ENCODE measurements around the gene BATF.

Gene BATF

DNA sequence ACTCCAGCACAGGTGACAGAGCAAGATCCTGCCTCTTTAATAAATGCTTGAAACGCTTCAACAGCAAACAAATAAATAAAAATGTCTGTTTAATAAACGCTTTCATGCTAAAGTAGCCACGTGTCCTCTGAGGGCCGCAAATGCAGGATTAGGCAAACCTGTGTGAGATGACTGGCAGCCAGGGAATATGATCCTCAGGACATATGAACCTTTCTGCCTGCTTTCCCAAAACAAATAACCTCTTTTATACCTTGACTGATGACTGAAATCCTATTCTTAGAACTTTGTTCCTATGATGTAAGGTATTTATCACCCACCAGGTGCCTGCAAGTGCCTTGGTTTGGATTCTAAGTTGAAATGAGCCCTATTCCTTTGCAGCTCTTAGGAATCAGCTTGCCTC lies 41.7 kb downstream of the BATF start:
- no peak for DNase-seq

DNA sequence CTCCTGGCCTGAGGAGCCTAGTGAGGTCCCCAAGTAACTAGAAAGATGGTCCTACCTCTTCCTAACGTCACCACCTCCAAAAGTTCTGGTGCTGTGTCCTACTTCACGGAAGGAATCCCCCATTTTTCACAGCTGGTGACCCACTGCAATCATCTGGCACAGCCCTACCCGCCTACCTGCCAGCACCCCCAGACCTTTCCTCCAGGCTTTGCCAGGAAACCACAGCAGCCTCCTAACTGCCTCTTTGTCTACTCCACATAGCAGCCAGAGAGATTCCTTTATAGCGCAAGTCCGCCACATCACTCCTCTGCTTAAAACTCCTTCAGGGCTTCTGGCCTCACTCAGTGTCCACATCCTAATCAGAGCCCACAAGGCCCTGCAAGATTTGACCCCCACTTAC lies 42.8 kb downstream of the BATF start:
- DNase-seq = no peak

DNA sequence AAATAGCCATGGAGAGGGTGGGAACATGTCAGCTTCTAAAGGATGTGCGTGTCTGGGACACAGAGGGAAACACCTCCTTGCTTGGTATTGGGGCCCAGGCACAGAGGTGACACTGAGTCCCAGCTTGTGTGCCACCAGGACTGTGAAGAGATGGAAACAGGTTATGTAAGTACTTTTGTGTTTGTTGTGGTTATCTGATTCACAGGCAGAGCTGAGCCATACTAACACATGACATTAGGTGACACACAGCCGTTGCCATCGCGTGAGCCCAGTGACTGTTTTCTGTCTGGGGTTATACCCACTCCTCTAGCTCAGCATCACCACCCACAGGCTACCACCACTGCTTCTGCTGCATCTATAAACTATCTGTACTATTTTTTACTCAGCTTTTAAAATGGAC lies 44.1 kb downstream of the BATF start:
- DNase-seq = no peak

DNA sequence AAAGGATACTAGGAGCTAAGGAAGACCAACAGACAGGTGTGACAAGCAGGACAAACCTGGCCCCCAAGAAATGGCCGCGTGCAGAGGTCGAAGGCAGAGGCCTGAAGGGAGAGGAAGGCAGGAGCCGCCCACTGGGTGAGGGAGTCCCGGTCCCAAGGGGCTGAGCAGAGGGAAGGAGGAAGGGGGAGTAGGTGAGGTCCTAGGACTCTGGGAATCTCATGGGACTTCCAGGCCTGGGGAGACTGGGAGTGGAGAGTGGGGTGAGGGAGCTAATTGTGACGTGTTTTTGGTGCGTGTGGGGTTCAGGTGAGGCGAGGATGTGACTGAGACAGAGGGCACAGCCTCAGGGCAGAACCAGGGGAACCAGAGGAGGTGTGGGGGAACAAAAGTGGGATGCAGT lies 44.5 kb downstream of the BATF start:
- no peak for DNase-seq

DNA sequence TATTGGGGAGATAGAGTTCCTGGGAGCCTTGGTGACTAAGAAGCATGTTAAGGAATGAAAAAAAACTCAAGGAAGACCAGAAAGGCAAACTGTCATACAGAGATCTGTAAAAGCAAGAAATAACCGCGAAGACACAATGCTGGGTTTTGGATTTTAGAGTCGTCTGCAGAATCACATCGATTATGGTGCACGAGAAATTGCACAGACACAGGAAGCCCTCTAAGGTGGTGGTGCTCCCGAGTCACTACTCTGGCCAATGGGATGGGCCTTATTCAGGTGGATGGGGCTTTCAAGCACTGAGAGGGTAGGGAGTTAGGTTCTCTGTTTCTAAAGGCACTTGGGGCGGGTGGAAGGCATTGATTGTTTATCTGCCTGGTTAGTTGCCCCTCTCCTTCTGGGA lies 45.9 kb downstream of the BATF start:
- DNase-seq = no peak

DNA sequence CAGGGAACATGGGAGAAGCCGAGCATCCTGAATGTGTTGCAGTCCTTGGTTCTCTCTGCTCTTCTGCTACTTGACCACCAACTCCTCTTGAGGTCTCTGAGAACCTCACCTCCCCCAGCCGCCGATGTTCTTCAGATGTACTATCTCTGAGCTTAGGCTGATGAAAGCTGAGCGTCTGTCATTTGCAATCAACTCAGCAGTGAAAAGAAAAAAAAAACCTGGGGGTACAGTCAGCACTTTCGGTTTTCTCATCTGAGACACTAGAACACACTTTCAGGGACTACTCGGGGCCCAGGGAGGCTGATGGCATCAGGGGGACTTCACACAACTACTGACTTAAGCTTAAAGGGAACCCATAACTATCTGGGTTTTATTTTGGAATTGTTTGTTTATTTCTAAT lies 46.5 kb downstream of the BATF start:
- DNase-seq = no peak

DNA sequence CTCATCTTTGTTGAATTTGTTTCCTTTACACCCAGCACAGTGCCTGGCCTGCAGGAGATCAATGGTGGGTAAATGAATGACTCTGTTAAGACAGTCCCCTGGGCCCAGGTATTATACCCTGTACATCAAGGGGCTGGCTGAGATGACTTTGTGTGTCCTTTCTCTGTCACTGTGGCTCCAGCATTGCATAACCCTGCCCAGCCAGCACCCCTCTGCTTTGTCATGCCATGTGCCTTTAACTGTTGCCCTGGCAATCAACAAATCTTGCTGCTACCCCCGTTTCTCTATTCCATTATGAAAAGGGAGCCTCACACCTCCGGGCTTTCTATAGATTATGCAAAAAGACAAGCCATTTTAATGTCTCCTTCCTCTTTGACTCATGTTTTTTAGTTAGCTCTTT lies 48.5 kb downstream of the BATF start:
- DNase-seq = no peak

DNA sequence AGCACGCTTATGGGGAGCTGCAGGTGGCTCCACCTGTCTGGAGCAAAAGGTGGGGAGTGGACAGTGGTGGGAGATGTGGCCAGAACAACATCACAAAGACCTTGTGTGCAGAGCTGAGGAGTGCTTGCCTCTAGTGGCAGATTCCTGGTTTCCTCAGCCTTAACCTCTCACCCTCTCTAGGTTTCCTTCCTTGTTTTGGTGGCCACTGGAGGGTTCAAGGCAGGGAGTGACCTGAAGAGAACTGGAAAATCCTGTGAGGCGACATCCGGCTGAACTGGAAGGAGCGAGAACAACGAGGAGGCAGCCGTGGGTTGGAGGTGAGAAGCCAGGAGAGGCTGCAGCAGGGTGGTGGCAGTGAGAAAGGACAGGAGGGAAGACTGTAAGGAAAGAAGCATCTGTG lies 49.8 kb downstream of the BATF start:
- no peak for DNase-seq

DNA sequence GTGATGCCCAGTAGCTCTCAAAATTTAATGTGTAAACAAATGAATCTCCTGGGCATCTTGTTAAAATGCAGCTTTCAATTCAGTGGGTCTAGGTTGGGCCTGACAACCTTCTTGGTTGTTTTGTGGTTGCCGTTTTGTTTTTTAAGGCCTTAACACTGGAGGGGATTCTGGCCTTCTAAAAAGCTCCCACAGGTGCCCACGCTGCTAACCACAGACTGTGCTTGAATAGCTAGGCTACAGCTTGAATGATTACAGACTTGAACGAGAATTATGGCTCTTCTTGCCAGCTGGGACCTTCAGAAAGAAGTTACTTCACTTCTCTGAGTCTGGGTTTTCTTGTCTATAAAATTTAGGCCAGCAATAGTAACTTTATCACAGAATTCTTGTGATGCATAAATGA lies 54.8 kb downstream of the BATF start:
- DNase-seq = no peak

DNA sequence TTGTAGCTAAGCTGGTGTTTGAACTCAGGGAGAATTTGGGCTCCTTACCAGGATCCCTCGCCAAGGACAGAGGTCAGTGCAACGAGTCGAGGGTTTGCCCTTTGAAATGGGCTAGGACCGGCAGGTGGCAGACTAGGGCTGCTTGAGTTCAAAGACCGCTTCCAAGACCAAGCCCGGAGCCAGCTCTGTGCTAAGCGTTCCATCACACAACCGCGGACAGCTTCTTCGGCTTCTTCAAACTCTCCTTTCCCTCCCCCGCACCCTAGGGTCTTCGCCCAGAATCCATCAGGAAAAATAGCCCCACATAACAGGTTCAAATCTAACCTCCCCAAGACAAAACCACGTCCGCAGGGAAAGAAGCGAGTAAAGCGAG lies 55.4 kb downstream of the BATF start:
- peak; percentile 66 for DNase-seq

DNA sequence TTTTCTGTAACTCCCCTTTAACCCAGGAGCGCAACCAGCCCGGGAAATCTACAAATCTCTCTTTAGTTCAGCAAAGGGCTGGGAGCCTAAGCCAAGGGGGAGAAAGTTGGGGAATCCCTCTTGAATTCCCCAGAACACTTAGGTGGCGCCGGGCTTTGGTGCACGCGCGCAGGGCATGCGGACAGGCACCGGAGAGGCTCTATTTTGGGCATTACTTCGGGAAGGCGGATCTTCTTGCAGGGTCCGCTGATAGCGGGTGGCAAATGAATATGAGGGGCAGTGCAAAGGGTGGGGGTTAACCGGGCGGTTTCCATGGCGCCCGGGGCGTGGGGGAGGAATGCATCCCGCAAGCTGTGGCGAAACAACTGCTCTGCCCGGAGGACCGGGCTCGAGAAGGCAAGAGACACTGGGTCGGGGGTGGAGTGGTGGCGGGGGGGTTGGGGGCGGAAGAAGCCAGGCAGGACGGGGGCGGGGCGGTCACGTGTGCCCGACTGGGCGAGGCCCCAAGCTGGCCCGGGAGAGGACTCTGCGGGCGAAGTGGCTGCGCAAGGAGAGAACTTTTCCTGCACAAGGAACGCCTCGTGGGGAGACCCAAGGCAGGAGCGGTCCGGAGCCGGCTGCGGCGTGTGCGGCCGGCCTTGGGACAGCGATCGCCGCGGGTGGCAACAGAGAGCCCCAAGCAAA lies 56.0 kb downstream of the BATF start, which contains the start of gene FLVCR2:
Gene FLVCR2 (plus strand): TSS at position 519 of the 684 bp plus-strand sequence. CDS start 353 bp downstream, outside the sequence.
- peak; percentile 43 for DNase-seq

DNA sequence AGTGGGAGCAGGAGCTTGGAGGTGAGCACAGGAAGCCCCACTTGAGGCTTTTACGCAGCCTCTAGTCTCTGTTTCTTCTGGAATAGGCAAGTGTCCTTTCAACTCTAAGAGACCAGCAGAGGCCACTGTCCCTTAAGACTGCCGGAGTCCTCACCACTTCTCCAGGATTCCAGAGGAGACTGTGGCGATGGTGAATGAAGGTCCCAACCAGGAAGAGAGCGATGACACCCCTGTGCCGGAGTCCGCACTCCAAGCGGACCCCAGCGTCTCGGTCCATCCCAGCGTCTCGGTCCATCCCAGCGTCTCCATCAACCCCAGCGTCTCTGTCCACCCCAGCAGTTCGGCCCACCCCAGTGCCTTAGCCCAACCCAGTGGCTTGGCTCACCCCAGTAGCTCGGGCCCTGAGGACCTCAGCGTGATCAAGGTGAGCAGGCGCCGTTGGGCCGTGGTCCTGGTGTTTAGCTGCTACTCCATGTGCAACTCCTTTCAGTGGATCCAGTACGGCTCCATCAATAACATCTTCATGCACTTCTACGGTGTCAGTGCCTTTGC lies 56.6 kb downstream of the BATF start:
- peak; percentile 12 for DNase-seq

DNA sequence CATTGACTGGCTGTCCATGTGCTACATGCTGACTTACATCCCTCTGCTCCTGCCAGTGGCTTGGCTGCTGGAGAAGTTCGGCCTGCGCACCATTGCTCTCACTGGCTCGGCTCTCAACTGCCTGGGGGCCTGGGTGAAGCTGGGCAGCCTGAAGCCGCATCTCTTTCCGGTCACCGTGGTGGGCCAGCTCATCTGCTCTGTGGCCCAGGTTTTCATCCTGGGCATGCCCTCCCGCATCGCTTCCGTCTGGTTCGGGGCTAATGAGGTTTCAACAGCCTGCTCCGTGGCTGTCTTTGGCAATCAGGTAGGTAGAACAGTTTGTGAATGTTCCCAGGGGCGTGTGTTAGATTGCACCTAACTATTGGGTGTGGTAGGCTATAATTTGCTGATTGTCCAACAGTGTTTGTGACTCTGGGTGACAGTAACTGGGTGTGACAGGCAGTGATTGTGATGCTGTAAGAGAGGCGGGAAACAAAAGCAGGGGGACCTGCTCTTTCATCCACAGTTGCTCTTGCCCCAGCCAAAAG lies 57.1 kb downstream of the BATF start:
- no peak for DNase-seq

DNA sequence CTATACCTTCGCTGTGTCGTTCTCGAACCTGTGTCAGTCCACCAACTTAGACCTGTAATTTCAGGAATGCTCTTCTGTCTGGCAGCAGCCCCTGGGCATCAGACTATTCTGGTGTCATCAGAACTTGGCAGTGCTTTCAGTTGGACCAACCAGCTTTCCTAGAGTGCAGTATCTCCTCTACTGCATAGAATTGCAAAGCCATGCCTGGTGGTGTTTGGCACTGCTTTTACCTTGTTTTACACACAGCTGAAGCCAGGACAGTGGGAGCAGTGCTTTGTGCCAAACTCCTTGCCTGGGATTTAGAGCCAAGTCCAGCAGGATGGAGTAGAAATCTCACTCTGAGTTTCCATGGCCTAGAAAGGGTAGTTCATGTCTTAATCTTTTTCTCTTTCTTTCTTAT lies 57.6 kb downstream of the BATF start:
- no peak for DNase-seq

DNA sequence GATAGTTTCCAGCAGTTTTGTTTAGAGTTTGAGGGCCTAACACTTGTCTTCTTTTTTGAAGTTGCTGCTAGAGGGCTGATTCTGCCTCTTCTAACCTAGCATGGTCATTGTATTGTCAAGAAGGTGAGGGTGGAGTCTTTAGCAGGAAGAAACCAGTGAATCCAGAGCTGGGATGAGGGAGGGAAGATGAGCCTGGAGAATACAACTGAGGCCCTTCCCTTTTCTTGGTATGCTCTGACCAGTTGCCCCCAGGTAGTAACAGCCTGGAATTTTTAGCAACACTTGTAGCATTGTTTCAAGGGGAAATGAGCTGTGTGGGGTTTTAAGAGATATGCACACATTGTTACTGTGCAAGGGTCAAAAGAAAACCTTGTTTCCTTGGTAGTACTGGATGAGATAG lies 65.1 kb downstream of the BATF start:
- DNase-seq = no peak

DNA sequence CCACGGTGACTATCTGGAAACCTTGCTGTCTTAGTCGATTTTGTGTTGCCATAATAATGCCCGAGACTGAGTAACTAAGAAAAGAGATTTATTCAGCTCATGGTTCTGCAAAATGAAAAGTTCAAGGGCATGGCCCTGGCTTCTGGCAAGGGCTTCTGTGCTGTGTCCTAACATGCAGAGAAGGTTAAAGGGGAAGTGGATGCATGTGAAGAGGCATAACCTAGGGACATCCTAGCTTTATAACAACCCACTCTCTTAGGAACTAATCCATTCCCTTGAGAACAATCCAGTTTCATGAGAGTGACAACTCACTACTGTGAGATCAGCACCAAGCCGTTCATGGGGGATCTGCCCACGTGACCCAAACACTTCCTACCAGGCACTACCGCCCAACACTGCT lies 67.7 kb downstream of the BATF start:
- DNase-seq = no peak

DNA sequence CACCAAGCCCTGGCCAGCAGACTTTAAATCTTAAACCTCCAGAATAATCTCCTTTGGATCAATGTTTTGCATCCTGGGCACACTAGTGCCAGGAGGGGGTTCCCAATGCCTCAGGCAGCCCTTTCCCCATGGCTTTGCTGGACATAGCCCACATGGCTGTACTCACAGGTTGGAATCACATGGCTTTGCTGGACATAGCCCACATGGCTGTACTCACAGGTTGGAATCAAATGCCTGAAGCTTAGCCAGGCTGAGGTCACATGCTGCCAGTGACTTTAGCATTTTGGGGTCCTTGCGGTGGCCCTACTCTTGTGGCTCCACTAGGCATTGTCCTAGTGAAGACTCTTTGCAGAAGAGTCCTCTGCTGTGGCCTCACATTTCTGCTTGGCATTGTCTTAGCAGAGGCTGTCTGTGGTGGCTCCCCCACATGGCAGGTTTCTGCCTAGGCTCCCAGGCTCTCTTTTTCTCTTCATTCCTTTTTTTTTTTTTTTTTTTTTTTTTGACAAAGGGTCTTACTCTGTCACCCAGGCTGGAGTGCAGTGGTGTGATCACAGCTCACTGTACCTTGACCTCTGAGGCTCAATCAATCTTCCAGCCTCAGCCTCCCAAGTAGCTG lies 69.2 kb downstream of the BATF start:
- DNase-seq = no peak

DNA sequence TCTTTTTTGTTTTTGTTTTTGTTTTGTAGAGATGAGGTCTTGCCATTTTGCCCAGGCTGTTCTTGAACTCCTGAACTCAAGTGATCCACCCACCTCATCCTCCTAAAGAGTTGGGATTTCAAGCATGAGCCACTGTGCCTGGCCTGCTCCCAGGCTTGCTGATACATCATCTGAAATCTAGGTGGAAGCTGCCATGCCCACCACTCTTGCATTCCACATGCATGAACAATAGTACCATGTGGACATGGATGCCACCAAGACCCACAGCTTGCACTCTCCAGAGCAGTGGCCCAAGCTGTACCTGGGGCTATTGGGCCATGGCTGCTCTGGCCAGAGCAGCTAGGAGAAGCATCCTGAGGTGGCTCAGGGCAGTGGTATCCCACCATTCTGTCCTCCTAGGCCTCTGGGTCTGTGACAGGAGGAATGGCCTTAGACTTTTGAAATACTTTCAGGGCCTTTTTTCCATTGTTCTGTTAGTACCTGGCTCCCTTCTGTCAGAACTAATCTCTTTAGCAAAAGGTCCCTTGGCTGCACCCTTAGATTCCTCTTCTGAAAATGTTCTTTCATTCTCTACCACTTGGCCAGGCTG lies 69.8 kb downstream of the BATF start:
- no peak for DNase-seq

DNA sequence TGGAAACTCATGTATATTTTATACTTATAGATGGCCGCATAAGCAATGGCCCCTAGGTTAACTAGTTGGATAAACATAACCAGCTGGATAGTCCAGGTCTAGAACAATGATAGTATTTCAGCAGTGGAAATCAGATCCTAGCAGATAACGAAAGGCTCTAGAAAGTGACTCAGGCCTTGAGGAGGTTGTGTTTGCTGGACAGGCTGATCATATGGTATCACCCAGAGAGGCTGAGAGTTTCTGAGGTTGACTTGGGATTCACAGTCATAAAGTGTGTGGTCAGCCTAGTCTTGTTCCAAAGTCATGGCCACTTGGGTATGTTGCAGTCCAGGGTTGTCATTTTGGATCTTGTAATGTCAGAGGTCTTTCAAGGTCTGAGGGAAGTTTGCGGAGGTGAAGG lies 73.0 kb downstream of the BATF start:
- no peak for DNase-seq
